SK-N-SH treated with all-trans-retinoic acid at 6 μM for 48 hours (cell line): Measurements from ENCODE around the gene QRICH2.

Experiments
- ATAC-seq: fragments of 200-7000 bp; cut with Tn5 transposase; 3 replicates; pipeline ENCODE4 v1.9.1; 2020; ENCODE audit warnings: mild to moderate bottlenecking, moderate library complexity
- ARNTL ChIP-seq: fragments of 450-650 bp; formaldehyde crosslinking; IDR thresholded peaks from 2 replicates; pipeline ENCODE4 v1.5.0; 2020; ENCODE audit warnings: low read depth, mild to moderate bottlenecking, moderate library complexity, borderline replicate concordance
- BACH2 ChIP-seq: fragments of 250-450 bp; sonication (Bioruptor Pico); IDR thresholded peaks from 2 replicates; pipeline ENCODE4 v1.9.0; 2021; ENCODE audit warnings: mild to moderate bottlenecking, borderline replicate concordance
- CREB5 ChIP-seq: fragments of 250-450 bp; sonication (Bioruptor Pico); IDR thresholded peaks from 2 replicates; pipeline ENCODE4 v1.5.1; 2020; ENCODE audit warnings: low read depth, mild to moderate bottlenecking, moderate library complexity
- CSDC2 ChIP-seq: fragments of 250-450 bp; sonication (Bioruptor Pico); IDR thresholded peaks from 2 replicates; pipeline ENCODE4 v1.5.0; 2020; ENCODE audit warnings: mild to moderate bottlenecking, moderate library complexity
- CSRNP3 ChIP-seq: fragments of 250-450 bp; sonication (Bioruptor Pico); IDR thresholded peaks from 2 replicates; pipeline ENCODE4 v1.5.1; 2021; ENCODE audit warnings: mild to moderate bottlenecking, moderate library complexity
- ESRRG ChIP-seq: fragments of 250-450 bp; sonication (Bioruptor Pico); IDR thresholded peaks from 2 replicates; pipeline ENCODE4 v1.6.1; 2021; ENCODE audit warnings: mild to moderate bottlenecking
- GLIS3 ChIP-seq: fragments of 250-450 bp; sonication (Bioruptor Pico); IDR thresholded peaks from 2 replicates; pipeline ENCODE4 v1.5.0; 2020; ENCODE audit warnings: mild to moderate bottlenecking, moderate library complexity
- ISL1 ChIP-seq: fragments of 250-450 bp; sonication (Bioruptor Pico); IDR thresholded peaks from 2 replicates; pipeline ENCODE4 v2.1.2; 2022; ENCODE audit warnings: mild to moderate bottlenecking, moderate library complexity
- OSR1 ChIP-seq: fragments of 250-450 bp; sonication (Bioruptor Pico); IDR thresholded peaks from 2 replicates; pipeline ENCODE4 v1.8.0; 2022; ENCODE audit warnings: moderate library complexity, mild to moderate bottlenecking, inconsistent platforms
- POU6F1 ChIP-seq: fragments of 250-450 bp; sonication (Bioruptor Pico); IDR thresholded peaks from 2 replicates; pipeline ENCODE4 v1.8.0; 2021; ENCODE audit warnings: low read depth, mild to moderate bottlenecking, moderate library complexity, borderline replicate concordance
- PPARA ChIP-seq: fragments of 250-450 bp; sonication (Bioruptor Pico); IDR thresholded peaks from 2 replicates; pipeline ENCODE4 v1.5.0; 2020; ENCODE audit warnings: mild to moderate bottlenecking, borderline replicate concordance
- TCF4 ChIP-seq: fragments of 250-450 bp; sonication (Bioruptor Pico); IDR thresholded peaks from 2 replicates; pipeline ENCODE4 v1.8.0; 2021; ENCODE audit warnings: mild to moderate bottlenecking, moderate library complexity, borderline replicate concordance
- ZC3H10 ChIP-seq: fragments of 250-450 bp; sonication (Bioruptor Pico); IDR thresholded peaks from 2 replicates; pipeline ENCODE4 v1.5.1; 2021; ENCODE audit warnings: mild to moderate bottlenecking, moderate library complexity
- ZFP3 ChIP-seq: fragments of 250-450 bp; sonication (Bioruptor Pico); IDR thresholded peaks from 2 replicates; pipeline ENCODE4 v1.5.0; 2020; ENCODE audit warnings: mild to moderate bottlenecking, moderate library complexity
- ZFP30 ChIP-seq: fragments of 450-650 bp; formaldehyde crosslinking; IDR thresholded peaks from 2 replicates; pipeline ENCODE4 v1.5.0; 2022; ENCODE audit warnings: mild to moderate bottlenecking, moderate library complexity
- ZNF565 ChIP-seq: fragments of 450-650 bp; formaldehyde crosslinking; conservative IDR thresholded peaks from 2 replicates; pipeline ENCODE4 v1.5.0; 2020; ENCODE audit warnings: low read depth, mild to moderate bottlenecking, moderate library complexity
- ZNF70 ChIP-seq: fragments of 450-650 bp; formaldehyde crosslinking; IDR thresholded peaks from 2 replicates; pipeline ENCODE4 v1.5.0; 2020; ENCODE audit warnings: mild to moderate bottlenecking, moderate library complexity
- ZNF8 ChIP-seq: fragments of 450-650 bp; formaldehyde crosslinking; IDR thresholded peaks from 2 replicates; pipeline ENCODE4 v1.5.0; 2020; ENCODE audit warnings: mild to moderate bottlenecking, moderate library complexity
- TF ChIP-seq, protein P1 (sequence below): fragments of 250-450 bp; sonication (Bioruptor Pico); IDR thresholded peaks from 2 replicates; pipeline ENCODE4 v1.8.0; 2020; ENCODE audit warnings: mild to moderate bottlenecking, moderate library complexity, borderline replicate concordance
- TF ChIP-seq, protein P2 (sequence below): fragments of 250-450 bp; sonication (Bioruptor Pico); IDR thresholded peaks from 2 replicates; pipeline ENCODE4 v1.5.0; 2020; ENCODE audit warnings: mild to moderate bottlenecking, moderate library complexity

Gene QRICH2

DNA sequence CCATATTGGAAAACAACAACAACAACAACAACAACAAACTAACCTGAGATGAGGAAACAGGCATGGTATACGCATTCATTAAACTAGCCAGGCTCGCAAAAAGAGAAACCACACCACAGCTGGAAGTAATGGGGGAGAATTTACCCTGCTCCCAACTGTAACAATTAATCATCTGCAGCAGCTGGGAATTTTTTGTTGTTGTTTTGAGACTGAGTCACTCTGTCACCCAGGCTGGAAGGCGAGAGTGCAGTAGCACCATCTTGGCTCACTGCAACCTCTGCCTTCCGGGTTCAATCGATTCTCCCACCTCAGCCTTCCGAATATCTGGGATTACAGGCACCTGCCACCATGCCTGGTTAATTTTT, 29.3 kb upstream of the QRICH2 start:
- TF ChIP-seq CSRNP3 (CRISPR knock-in tag), result no peak
- no peak for TF ChIP-seq ZNF8 (CRISPR knock-in tag)

GRCh38 chr17:76336756-76337412, 28.8 kb upstream of the QRICH2 start:
- ATAC-seq, result no peak
- TF ChIP-seq ZFP3 (CRISPR knock-in tag), result no peak
- no peak for TF ChIP-seq GLIS3 (CRISPR knock-in tag)
- no peak for TF ChIP-seq ISL1 (CRISPR knock-in tag)
- no peak for TF ChIP-seq ZNF8 (CRISPR knock-in tag)
- TF ChIP-seq ESRRG (CRISPR knock-in tag), result no peak
- TF ChIP-seq OSR1 (CRISPR knock-in tag), result no peak
- no peak for TF ChIP-seq ZNF70
- no peak for TF ChIP-seq TCF4 (CRISPR knock-in tag)
- TF ChIP-seq, protein P1, sequence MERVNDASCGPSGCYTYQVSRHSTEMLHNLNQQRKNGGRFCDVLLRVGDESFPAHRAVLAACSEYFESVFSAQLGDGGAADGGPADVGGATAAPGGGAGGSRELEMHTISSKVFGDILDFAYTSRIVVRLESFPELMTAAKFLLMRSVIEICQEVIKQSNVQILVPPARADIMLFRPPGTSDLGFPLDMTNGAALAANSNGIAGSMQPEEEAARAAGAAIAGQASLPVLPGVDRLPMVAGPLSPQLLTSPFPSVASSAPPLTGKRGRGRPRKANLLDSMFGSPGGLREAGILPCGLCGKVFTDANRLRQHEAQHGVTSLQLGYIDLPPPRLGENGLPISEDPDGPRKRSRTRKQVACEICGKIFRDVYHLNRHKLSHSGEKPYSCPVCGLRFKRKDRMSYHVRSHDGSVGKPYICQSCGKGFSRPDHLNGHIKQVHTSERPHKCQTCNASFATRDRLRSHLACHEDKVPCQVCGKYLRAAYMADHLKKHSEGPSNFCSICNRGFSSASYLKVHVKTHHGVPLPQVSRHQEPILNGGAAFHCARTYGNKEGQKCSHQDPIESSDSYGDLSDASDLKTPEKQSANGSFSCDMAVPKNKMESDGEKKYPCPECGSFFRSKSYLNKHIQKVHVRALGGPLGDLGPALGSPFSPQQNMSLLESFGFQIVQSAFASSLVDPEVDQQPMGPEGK (CRISPR knock-in tag), result no peak
- TF ChIP-seq ARNTL (CRISPR knock-in tag), result no peak
- no peak for TF ChIP-seq POU6F1 (CRISPR knock-in tag)
- TF ChIP-seq CREB5, result no peak
- TF ChIP-seq ZFP30, result no peak
- no peak for TF ChIP-seq CSRNP3 (CRISPR knock-in tag)
- TF ChIP-seq, protein P2, sequence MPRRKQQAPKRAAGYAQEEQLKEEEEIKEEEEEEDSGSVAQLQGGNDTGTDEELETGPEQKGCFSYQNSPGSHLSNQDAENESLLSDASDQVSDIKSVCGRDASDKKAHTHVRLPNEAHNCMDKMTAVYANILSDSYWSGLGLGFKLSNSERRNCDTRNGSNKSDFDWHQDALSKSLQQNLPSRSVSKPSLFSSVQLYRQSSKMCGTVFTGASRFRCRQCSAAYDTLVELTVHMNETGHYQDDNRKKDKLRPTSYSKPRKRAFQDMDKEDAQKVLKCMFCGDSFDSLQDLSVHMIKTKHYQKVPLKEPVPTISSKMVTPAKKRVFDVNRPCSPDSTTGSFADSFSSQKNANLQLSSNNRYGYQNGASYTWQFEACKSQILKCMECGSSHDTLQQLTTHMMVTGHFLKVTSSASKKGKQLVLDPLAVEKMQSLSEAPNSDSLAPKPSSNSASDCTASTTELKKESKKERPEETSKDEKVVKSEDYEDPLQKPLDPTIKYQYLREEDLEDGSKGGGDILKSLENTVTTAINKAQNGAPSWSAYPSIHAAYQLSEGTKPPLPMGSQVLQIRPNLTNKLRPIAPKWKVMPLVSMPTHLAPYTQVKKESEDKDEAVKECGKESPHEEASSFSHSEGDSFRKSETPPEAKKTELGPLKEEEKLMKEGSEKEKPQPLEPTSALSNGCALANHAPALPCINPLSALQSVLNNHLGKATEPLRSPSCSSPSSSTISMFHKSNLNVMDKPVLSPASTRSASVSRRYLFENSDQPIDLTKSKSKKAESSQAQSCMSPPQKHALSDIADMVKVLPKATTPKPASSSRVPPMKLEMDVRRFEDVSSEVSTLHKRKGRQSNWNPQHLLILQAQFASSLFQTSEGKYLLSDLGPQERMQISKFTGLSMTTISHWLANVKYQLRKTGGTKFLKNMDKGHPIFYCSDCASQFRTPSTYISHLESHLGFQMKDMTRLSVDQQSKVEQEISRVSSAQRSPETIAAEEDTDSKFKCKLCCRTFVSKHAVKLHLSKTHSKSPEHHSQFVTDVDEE (CRISPR knock-in tag), result no peak
- TF ChIP-seq ZC3H10 (CRISPR knock-in tag), result no peak
- no peak for TF ChIP-seq ZNF565 (CRISPR knock-in tag)
- no peak for TF ChIP-seq CSDC2
- TF ChIP-seq BACH2 (CRISPR knock-in tag), result no peak
- no peak for TF ChIP-seq PPARA (CRISPR knock-in tag)

More for the DNA sequence above, 29.3 kb upstream of the QRICH2 start:
- no peak for ATAC-seq
